PC-3 (cell line): ENCODE data around the gene WNT7B. TPM values are rescaled to one million over a fixed set of nuclear protein-coding genes. Genes with fewer than 3 reads are reported as not detected.

Experiments
- ATAC-seq: fragments of 200-7000 bp; cut with Tn5 transposase; 2 replicates; pipeline ENCODE4 v1.9.1; 2020; ENCODE audit warnings: mild to moderate bottlenecking, moderate library complexity
- BruUV-seq: library from RNA; stranded (reverse); fragments of 400-500 nt; replicated peaks from 2 replicates; lab custom pipeline; 2021; lab: Mats Ljungman, UMichigan
- CTCF ChIA-PET: fragments of 300-600 bp; sonication (Branson Sonifier 250); formaldehyde crosslinking; loops from one replicate; lab custom pipeline; 2022; ENCODE audit warnings: antibody characterized with exemption; lab: Charles Lee
- POLR2A ChIA-PET: fragments of 300-600 bp; sonication (Branson Sonifier 250); formaldehyde crosslinking; loops from one replicate; lab custom pipeline; 2022; ENCODE audit warnings: antibody characterized with exemption; ENCODE audit not compliant: unreplicated experiment; lab: Charles Lee
- DNase-seq: peaks from one replicate; pipeline ENCODE4 v3.0.0-alpha.2; 2015
- H2AFZ ChIP-seq: fragments of 300-600 bp; sonication (generic); 2 replicates; pipeline ENCODE4 v1.6.0; 2016; ENCODE audit warnings: antibody characterized with exemption, low read length
- H3F3A ChIP-seq: fragments of 300-600 bp; sonication (generic); one replicate; pipeline ENCODE4 v1.6.0; 2017; ENCODE audit warnings: antibody characterized with exemption, low read length, control low read depth, mild to moderate bottlenecking; ENCODE audit not compliant: unreplicated experiment
- H3K27ac ChIP-seq: fragments of 300-600 bp; sonication (generic); 2 replicates; pipeline ENCODE4 v1.5.1; 2016; ENCODE audit warnings: mild to moderate bottlenecking, low read length
- H3K27me3 ChIP-seq: fragments of 300-600 bp; sonication (generic); 2 replicates; pipeline ENCODE4 v1.6.1; 2016; ENCODE audit warnings: low read length, mixed read lengths
- H3K36me3 ChIP-seq: fragments of 300-600 bp; sonication (generic); 2 replicates; pipeline ENCODE4 v1.6.1; 2016; ENCODE audit warnings: low read depth, mixed run types, low read length, mixed read lengths
- H3K4me1 ChIP-seq: fragments of 300-600 bp; sonication (generic); 2 replicates; pipeline ENCODE4 v1.5.1; 2016; ENCODE audit warnings: low read length; ENCODE audit not compliant: insufficient read depth
- H3K4me2 ChIP-seq: fragments of 300-600 bp; sonication (generic); 2 replicates; pipeline ENCODE4 v1.6.0; 2016; ENCODE audit warnings: low read length
- H3K4me3 ChIP-seq: fragments of 300-600 bp; sonication (generic); 2 replicates; pipeline ENCODE4 v1.5.1; 2016; ENCODE audit warnings: mild to moderate bottlenecking, low read length, mixed read lengths
- H3K79me2 ChIP-seq: fragments of 300-600 bp; sonication (generic); 2 replicates; pipeline ENCODE4 v1.6.1; 2017; ENCODE audit warnings: low read length, mixed read lengths
- H3K9ac ChIP-seq: fragments of 300-600 bp; sonication (generic); 2 replicates; pipeline ENCODE4 v1.6.0; 2016; ENCODE audit warnings: mild to moderate bottlenecking, low read length
- H3K9me2 ChIP-seq: fragments of 300-600 bp; sonication (generic); replicated peaks from 2 replicates; pipeline ENCODE4 v1.6.1; 2016; ENCODE audit warnings: mixed run types, low read length, mixed read lengths
- H3K9me3 ChIP-seq: fragments of 300-600 bp; sonication (generic); 2 replicates; pipeline ENCODE4 v1.6.1; 2016; ENCODE audit warnings: low read length, mixed read lengths
- H4K20me1 ChIP-seq: fragments of 300-600 bp; sonication (generic); 2 replicates; pipeline ENCODE4 v1.6.1; 2016; ENCODE audit warnings: low read length, mixed read lengths
- CTCF ChIP-seq: fragments of 300-600 bp; sonication (generic); conservative IDR thresholded peaks from 2 replicates; pipeline ENCODE4 v1.5.1; 2017; ENCODE audit warnings: antibody characterized with exemption, low read depth, mild to moderate bottlenecking, low read length
- EZH2 ChIP-seq: fragments of 300-600 bp; sonication (generic); IDR thresholded peaks from one replicate; pipeline ENCODE4 v1.6.1; 2017; ENCODE audit warnings: antibody characterized with exemption, mild to moderate bottlenecking, low read length; ENCODE audit not compliant: unreplicated experiment
- EZH2phosphoT487 ChIP-seq: fragments of 300-600 bp; sonication (generic); IDR thresholded peaks from 2 replicates; pipeline ENCODE4 v1.6.1; 2018; ENCODE audit warnings: mild to moderate bottlenecking, antibody characterized with exemption, low read length, borderline replicate concordance
- intact Hi-C: fragments of 100-400 bp; cut with micrococcal nuclease; formaldehyde crosslinking; loops from 2 replicates; pipeline ENCODE4 v1.9.0; 2023
- total RNA-seq: library from RNA; depleted of rRNA; stranded (reverse); fragments of >200 nt; gene quantifications from 2 replicates; pipeline ENCODE4 v1.2.3, GENCODE V29; 2014

Gene WNT7B
- total RNA-seq, 1 experiment from 2014 or later: 42.0 TPM

GRCh38 chr22:45966320-45966894 lies 10.6 kb downstream of the WNT7B start:
- no peaks in the 10 kb centered on the region for H3K9me2 ChIP-seq
- H3K4me3 ChIP-seq: no peak overlapping the region
- no peak for ATAC-seq
- H3K79me2 ChIP-seq: peaks cover 87% of the 10 kb centered on the region
- no peak overlapping the region for H3K27ac ChIP-seq
- ChIA-PET POLR2A (no interaction called here), CTCF (no interaction called here)
- peaks cover 28% of the 10 kb centered on the region for H3K4me1 ChIP-seq
- BruUV-seq: no TSS peak
- TF ChIP-seq CTCF: no peak
- no peak for TF ChIP-seq EZH2phosphoT487
- TF ChIP-seq EZH2: no peak
- no peaks in the 10 kb centered on the region for H3K36me3 ChIP-seq
- peaks cover 48% of the 10 kb centered on the region for H4K20me1 ChIP-seq
- no peak overlapping the region for H3K9ac ChIP-seq
- H3F3A ChIP-seq: no peaks in the 10 kb centered on the region
- H3K4me2 ChIP-seq: no peak overlapping the region
- H3K9me3 ChIP-seq: no peaks in the 10 kb centered on the region
- intact Hi-C loops: no loop called here
- no peak overlapping the region for H2AFZ ChIP-seq
- DNase-seq: no peak
- no peaks in the 10 kb centered on the region for H3K27me3 ChIP-seq

GRCh38 chr22:45965563-45965962 lies 11.4 kb downstream of the WNT7B start:
- H3K27ac ChIP-seq: no peak overlapping the region
- no peaks in the 10 kb centered on the region for H3K27me3 ChIP-seq
- H3K9ac ChIP-seq: no peak overlapping the region
- H3F3A ChIP-seq: no peaks in the 10 kb centered on the region
- H3K79me2 ChIP-seq: peaks cover 84% of the 10 kb centered on the region
- no peak for ATAC-seq
- ChIA-PET POLR2A (no interaction called here), CTCF (no interaction called here)
- TF ChIP-seq EZH2phosphoT487: no peak
- no peak for TF ChIP-seq EZH2
- no peak for TF ChIP-seq CTCF
- peaks cover 49% of the 10 kb centered on the region for H4K20me1 ChIP-seq
- H3K4me3 ChIP-seq: no peak overlapping the region
- no peak overlapping the region for H3K4me2 ChIP-seq
- no peak overlapping the region for H2AFZ ChIP-seq
- intact Hi-C loops: no loop called here
- H3K4me1 ChIP-seq: peaks cover 27% of the 10 kb centered on the region
- no peaks in the 10 kb centered on the region for H3K9me3 ChIP-seq
- DNase-seq: no peak
- no peaks in the 10 kb centered on the region for H3K9me2 ChIP-seq
- no peaks in the 10 kb centered on the region for H3K36me3 ChIP-seq
- no TSS peak for BruUV-seq

- intact Hi-C loops: no loop called here
- Histone ChIP-seq H2AFZ (no peak overlapping the region), H3K4me2 (no peak overlapping the region), H3K36me3 (no peaks in the 10 kb centered on the region), H3K9me2 (no peaks in the 10 kb centered on the region), H3K27ac (no peak overlapping the region), H3K4me3 (no peak overlapping the region), H3K9ac (no peak overlapping the region), H3K27me3 (no peaks in the 10 kb centered on the region), H3K79me2 (peaks cover 84% of the 10 kb centered on the region), H3K4me1 (peaks cover 22% of the 10 kb centered on the region), H3F3A (no peaks in the 10 kb centered on the region), H4K20me1 (peaks cover 46% of the 10 kb centered on the region), H3K9me3 (no peaks in the 10 kb centered on the region)
- ATAC-seq (no peak), DNase-seq (no peak)
- CTCF ChIA-PET: no interaction called here
- no TSS peak for BruUV-seq
- POLR2A ChIA-PET: no interaction called here
- TF ChIP-seq EZH2: no peak
- no peak for TF ChIP-seq CTCF
- TF ChIP-seq EZH2phosphoT487: no peak
Observed at GRCh38 chr22:45964926-45965527, 11.9 kb downstream of the WNT7B start.
